Measurements from ENCODE around the gene AHNAK2.

Gene AHNAK2

GRCh38 chr14:104936361-104937155 is 41.6 kb downstream of the AHNAK2 start:
- no peak for DNase-seq

- DNase-seq, result no peak
These were observed 42.2 kb downstream of the AHNAK2 start for GRCh38 chr14:104935955-104936354.

DNA sequence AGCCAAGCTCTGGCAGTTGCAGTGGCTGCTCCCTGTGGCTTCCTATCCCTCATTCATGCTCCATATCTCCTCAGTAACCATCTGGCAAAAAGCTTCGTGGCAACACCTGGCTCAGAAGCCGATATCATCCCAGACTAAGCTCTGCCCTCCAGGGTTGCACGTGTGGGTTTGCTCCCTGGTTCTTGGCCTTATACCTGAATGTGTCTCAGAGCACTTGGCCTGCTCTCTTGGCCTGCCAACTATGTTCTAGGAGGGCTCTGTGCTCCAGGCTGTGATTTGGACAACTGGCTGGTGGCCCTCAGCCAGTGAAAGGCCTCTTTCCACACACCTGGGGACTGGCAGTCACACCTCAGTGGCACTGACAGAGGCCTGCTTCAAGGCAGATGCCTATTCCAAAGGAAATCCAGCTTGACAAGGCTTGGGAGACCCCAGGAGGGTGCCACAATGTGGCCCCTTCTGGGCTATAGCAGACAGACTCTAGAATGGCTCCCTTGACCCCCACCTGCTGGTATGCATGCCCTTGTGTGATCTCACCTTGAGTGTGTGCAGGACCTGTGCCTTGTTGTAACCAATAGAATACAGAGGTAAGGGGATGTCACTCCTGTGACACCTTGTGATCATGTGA is 43.0 kb downstream of the AHNAK2 start:
- no peak for DNase-seq

GRCh38 chr14:104933746-104934733 is 44.1 kb downstream of the AHNAK2 start:
- DNase-seq, result no peak

DNA sequence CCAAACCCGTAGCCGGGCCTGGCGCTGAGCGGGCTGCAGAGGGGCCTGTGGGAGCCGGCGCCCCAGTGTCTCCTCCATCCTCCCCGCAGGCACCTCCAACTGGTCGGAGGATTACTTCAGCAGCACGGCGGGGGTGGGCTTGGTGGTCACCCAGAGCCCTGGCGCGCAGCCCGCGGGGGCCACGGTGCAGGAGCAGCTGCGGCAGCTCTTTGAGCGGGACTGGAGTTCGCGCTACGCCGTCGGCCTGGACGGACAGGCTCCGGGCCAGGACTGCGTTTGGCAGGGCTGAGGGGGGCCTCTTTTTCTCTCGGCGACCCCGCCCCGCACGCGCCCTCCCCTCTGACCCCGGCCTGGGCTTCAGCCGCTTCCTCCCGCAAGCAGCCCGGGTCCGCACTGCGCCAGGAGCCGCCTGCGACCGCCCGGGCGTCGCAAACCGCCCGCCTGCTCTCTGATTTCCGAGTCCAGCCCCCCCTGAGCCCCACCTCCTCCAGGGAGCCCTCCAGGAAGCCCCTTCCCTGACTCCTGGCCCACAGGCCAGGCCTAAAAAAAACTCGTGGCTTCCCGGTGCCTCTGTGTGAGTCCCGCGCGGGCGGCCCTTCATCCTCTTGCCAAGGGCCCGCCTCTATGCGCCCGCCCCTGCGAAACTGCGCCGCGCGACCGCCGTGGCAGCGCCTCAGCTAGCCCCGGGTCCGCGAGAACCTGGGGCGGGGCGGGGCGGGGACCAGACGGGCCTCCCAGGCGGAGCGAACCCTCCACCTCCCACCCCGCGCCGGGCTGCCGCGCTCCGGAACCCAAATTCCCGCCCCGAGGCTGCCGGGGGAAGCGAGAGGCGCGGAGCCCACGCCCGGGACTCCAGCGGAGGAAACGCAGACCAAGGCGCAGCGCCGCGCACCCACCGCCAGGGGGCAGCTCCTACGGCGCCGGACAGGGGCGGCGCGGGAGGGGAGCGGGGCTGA is 45.2 kb downstream of the AHNAK2 start:
- DNase-seq, result peak; percentile 34 to 92

DNA sequence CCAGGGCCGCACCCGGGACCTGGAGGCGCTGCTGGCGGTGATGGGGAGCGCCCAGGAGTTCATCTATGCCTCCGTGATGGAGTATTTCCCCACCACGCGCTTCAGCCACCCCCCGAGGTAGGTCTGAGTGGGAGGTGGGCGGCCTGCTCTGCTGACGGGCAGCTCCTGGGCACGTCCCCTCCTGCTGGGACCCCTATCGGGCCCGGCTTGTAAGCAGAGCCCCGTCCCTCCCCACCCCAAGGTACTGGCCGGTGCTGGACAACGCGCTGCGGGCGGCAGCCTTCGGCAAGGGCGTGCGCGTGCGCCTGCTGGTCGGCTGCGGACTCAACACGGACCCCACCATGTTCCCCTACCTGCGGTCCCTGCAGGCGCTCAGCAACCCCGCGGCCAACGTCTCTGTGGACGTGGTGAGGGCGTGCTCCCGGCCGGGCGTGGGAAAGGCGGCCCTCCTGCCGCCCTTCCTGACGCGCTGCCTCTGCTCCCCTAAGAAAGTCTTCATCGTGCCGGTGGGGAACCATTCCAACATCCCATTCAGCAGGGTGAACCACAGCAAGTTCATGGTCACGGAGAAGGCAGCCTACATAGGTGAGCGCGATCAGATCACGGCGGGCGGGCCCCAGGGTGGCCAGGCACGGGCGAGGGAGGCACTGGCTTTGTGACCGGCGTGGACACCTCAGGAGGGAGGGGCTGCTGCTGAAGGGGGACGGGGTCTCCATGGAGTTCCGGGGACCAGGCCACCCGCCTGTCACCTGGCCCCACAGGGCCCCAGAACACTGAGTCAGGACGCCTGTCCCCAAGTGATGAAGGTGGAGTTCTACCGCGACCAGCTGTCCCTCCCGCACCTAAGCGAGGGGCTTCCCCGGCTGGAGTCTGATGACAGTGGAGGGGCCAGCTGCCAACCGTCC is 46.2 kb downstream of the AHNAK2 start:
- no peak for DNase-seq

DNA sequence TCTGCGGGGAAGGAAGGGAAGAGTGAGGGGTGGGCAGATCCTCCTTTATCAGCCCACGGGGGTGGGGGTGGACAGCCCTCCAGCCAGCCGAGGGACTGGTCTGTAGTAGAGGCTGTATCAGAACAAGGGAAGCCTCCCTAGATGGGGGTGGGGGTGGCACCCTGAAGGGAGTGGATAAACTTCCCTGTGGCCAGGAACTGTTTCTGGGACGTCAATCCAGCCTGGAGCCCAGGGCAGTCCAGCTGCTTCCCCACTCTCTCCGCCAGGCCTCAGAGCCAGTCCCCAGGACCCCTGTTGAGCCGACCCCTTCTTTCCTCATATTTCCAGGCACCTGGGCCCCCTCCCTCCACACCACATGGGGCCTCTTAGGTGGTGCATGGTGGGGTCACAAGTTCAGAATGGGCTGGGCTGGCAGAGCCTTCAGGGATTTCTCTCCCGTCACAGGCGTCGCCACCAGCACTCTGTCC is 46.8 kb downstream of the AHNAK2 start:
- no peak for DNase-seq

GRCh38 chr14:104930526-104931303 is 47.5 kb downstream of the AHNAK2 start:
- DNase-seq, result no peak

GRCh38 chr14:104929268-104930230 is 48.6 kb downstream of the AHNAK2 start:
- no peak for DNase-seq

- DNase-seq, result no peak
These were observed 49.6 kb downstream of the AHNAK2 start for GRCh38 chr14:104928391-104929133.

DNA sequence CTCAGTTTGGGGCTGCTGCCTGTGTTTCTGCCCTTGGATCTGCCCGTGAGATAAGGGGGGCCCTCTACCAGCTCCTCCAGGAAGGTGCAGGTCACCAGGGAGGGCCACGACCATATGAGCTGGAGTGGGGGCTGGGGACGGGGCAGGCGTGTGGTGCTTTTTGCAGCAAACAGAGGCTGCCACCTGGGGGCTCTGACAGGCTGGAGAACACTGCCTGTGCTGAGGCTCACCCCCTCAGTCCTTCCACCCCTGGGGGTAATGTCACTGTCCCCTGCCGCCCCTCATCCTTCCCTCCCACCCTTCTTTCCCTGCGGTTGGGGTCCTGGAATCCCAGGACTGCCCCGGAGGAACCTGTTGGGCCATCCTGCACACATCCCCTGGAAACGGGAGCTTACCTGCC is 50.3 kb downstream of the AHNAK2 start:
- no peak for DNase-seq

GRCh38 chr14:104927432-104927816 is 50.8 kb downstream of the AHNAK2 start:
- no peak for DNase-seq

DNA sequence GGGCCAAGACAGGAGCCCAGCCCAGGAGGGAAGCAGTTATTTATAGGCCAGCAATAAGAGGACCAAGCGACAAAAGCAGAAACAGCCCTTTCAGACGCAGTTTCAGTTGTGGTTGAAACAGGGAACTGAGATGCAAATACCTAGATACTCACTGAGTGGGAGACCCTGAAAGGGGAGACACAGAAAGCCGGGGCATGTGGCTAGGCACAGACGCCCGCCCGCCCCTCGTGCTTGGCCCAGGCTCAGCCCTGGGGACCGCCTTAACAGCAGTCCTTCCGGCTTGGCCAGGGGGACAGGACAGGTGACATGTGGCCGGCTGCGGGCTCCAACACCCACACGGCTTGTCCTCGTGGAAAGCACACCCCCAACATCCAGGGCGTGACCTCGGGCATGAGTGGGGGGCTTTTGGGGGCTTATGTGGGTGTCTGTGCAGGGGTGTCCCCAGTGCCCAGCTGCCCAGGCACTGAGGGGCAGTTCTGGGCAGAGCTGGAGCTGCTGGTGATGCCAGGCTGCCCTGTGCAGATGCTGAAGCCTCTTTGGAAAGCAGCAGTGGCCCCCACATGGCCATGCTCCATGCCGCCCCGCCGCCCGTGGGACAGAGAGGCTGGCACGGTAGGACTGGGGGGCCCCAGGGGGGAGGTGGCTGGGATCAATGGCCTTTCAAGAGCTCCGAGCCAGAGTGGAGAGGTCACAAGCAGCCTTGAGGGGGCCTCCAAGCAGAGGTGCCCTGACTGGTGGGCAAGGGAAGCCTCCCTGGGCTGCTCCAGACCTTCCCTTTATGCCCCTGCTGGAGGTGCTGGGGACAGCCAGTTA is 51.3 kb downstream of the AHNAK2 start:
- DNase-seq, result no peak

DNA sequence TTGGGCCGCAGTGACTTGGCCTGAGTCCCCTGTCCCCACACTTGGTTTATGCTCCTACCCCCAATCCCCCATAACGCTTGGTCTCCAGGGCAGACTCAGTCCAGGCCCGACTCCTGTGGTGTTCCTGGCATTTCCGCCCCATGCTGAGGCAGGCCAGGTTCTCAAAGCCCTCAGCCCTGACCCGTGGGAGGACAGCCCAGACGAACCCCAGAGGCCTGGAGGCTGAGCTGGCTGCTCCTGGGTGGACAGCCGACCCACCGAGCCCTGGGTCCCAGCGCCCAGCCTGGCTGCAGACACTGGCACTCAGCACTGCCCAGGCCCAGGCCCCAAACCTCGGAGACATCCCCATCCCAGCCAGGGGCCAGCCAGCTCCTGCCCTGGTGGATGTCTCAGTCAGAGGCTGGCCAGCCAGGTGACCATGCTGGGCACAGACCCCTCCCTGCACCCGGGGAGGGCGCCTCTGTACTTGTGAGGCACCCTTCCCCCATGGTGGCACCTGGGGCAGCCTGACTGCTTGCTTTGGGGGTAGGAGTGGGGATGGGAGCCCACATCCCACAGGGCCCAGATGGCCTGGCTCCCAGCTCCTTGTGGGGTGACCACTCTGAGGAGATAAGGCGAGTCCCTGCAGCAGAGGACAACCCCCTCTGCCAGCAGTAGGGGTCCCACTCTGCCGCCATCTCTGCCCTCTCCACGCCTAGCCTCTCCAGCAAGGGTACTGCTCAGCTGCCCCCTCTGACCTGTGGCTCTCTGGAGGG is 52.1 kb downstream of the AHNAK2 start:
- no peak for DNase-seq

DNA sequence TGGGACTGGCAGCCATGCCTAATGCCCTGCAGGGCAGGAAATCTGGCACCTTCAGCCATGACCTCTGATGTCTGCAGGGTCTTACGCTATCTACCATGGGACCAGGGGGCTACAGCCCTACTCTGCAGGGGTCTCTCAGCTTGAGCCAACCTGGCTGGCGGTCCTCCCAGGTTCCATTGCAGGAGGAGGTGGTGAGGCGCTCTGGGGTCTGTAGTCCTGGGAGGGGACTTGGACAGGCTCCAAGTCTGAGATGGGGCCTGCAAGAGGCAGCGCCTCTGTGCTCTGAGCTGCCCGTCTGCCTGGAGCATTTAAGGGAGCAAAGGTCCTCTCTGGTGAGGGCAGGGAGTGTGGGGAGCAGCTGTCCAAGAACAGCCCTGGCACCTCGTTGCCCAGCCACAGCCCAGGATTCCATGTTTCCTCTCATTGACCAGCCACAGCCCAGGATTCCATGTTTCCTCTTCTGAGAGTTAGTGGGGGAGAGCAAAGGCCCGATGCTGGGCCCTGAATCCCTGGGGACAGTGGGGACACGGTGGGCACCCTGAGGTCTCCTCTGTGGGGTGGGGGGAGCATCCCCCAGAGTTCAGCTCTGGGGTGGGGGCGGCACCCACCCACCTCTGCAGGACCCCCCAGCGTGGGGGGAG is 52.8 kb downstream of the AHNAK2 start:
- no peak for DNase-seq
